SKM-1 treated with dmso at 0.1 percent for 144 hours (cell line): ENCODE measurements around the gene SSH2.
"Not testable (repeated sequence)": the region's sequence is repeated elsewhere in the genome, so short reads cannot be mapped to it uniquely, and the experiment has no call there.

ENCODE experiments used
- DNase-seq: peaks from one replicate; lab custom pipeline; 2025; ENCODE audit not compliant: unreplicated experiment; lab: John Stamatoyannopoulos, UW

The SSH2 gene, protein sequence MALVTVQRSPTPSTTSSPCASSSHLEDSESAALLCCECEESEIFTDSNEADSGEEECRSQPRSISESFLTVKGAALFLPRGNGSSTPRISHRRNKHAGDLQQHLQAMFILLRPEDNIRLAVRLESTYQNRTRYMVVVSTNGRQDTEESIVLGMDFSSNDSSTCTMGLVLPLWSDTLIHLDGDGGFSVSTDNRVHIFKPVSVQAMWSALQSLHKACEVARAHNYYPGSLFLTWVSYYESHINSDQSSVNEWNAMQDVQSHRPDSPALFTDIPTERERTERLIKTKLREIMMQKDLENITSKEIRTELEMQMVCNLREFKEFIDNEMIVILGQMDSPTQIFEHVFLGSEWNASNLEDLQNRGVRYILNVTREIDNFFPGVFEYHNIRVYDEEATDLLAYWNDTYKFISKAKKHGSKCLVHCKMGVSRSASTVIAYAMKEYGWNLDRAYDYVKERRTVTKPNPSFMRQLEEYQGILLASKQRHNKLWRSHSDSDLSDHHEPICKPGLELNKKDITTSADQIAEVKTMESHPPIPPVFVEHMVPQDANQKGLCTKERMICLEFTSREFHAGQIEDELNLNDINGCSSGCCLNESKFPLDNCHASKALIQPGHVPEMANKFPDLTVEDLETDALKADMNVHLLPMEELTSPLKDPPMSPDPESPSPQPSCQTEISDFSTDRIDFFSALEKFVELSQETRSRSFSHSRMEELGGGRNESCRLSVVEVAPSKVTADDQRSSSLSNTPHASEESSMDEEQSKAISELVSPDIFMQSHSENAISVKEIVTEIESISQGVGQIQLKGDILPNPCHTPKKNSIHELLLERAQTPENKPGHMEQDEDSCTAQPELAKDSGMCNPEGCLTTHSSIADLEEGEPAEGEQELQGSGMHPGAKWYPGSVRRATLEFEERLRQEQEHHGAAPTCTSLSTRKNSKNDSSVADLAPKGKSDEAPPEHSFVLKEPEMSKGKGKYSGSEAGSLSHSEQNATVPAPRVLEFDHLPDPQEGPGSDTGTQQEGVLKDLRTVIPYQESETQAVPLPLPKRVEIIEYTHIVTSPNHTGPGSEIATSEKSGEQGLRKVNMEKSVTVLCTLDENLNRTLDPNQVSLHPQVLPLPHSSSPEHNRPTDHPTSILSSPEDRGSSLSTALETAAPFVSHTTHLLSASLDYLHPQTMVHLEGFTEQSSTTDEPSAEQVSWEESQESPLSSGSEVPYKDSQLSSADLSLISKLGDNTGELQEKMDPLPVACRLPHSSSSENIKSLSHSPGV (N-terminal part only)

DNA sequence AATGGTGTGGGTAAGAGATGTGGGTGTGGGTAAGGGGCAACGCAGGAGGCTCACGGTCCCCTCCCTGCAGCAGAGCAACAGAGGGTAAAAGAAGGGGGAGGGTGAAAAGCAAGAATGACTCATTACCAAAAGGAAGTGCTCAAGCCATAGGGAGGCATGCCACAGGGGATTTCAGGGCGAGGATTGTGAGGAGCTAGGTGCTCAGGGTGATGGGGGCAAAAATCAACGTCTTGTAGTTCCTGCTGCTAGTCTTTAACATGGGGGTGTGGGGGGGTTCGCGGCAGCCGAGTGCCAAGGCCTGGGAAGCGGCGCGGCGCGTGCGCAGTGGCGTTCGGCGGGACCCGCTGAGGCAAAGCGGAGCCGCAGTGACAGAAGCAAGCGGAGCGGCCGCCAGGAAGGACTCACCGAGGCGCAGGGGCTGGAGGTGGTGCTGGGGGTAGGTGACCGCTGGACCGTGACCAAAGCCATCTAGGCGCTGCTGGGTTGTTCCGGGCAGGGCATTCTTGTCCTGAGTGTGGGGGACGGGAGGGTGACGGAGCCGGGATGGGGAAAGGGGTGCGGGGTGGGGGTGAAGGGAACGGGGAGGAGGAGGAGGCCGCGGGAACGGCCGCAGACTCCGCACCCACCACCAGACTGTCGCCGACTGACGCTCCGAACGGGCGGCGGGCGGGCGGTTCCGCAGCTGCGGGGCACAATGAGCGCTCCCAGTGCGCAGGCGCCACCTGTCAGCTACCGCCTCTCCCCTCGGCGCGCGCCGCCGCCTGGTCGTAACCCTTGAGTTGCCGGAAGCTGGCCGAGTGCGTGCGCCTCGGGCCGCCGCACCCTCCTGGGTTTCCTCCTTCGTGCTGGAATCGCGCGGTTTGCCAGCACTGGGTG, at the start of gene SSH2:
Gene SSH2 (minus strand): TSS at position 696 of the 876 bp plus-strand sequence. CDS start 228 bp downstream, at position 468.
- DNase-seq = peak; percentile 86

DNA sequence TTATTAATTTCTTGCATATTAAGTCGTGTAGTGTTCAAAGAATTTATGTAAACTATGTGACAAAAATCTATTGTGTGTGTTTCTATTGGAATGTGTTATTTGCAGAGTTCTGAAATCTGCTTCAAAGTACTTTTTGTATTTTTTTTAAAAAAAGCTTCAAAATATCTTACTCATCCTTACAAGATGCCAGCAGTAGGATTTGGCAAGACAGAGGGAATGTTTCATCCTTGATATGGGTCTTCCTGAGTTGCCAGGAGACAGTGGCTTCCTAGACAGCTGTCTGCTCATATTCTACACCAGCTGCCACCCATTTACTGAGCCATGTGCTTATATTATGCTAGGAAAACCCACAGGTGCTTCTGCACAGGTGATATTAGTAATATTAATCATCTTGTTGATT, 47.8 kb upstream of the SSH2 start:
- no peak for DNase-seq

DNA sequence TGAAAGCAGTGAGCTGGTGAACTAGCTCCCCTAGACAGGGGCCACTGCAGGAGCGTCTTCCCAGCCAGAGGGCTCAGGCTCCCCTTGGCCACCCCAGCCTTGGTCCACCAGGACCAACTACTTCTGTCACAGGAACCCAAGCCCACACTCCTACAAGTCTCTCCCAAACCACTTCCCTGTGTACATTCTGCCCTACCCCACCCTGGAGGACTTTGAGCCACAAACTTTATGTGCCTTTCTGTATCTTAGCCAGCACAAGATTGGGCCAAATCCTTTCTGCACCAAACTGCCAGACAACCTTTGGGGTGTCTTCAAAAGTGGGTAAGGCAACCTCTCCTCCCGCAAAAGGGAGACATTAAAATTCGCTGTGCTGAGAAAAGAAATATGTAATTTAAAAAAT, 43.0 kb upstream of the SSH2 start:
- DNase-seq = no peak

DNA sequence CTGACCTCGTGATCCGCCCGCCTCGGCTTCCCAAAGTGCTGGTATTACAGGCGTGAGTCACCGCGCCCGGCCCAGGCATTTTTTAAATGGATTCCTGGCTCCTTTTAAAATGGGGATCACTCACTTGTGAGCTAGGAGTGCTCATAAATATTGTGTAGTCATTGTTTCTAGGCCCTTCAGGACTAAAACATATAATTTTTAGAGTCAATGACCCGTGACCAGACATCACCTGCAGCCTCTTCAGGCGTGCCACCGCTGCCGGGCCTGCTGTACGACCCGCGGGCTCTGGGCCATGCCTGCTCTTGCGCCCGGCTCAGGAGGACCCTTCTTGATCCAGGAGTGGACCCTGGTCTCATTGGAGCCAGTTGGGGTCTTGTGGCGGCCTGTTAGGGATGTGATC, 42.2 kb upstream of the SSH2 start:
- no peak for DNase-seq

DNA sequence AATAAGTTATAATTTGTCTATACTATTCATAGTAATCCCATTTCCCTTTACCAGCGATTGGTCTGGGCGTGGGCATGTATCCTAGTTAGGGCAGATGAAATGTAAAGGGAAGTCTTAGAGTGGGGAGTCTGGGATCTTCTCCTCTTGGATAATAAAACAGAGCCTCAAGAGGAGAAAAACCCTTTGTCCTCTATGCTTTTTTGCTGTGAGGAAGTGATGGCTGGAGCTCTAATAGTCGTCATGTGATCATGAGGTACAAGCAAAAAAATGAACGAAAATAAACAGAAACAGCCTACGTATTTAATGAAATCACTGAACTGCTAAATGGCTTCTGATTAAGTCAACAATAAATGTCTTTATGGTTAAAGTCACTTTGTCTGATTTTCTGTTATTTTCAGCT, 38.2 kb upstream of the SSH2 start:
- DNase-seq = no peak

DNA sequence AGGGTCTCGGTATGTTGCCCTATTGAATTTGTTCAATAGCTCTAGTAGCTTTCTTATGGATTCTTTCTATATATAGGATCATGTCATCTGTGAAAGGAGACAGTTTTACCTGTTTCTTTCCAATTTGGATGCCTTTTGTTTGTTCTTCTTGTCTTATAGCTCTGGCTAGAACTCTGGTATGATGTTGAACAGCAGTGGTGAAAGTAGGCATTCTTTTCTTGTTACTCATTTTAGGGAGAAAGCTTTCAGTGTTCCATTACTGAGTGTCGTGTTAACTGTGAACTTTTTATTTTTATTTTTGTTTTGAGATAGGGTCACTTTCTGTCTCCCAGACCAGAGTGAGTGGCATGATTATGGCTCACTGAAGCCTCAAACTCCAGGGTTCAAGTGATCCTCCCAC, 32.6 kb upstream of the SSH2 start:
- DNase-seq = no peak

DNA sequence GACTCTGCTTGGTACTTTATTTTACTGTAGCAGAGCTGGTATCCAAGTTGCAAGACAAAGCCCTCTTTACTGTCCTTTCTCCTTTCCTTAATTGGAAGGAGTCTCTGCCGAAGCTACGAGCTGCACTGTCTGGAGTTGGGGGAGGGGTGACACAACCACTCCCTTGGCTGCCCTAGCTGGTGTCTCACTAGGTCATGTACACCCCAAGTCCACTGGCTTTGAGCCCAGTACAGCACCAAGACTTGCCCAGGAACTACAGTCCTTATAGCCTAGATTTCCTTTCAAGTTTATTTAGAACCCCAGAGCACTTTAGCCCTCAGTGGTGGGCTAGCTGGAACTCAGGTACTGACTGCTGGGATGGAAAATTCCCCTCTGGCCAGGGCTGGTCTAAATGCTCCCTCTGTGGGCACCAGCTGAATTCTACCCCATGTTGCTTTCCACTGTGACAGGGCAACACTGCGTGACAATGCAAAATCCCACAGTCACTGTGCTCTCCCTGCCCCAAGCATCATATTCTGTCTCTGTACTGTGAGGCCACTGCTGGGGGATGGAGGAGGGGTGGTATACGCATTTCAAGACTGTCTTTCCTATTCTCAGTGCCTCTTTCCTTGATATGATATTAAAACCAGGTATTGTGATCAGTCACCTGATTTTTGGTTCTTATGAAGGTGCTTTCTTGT, 29.8 kb upstream of the SSH2 start:
- DNase-seq = no peak

DNA sequence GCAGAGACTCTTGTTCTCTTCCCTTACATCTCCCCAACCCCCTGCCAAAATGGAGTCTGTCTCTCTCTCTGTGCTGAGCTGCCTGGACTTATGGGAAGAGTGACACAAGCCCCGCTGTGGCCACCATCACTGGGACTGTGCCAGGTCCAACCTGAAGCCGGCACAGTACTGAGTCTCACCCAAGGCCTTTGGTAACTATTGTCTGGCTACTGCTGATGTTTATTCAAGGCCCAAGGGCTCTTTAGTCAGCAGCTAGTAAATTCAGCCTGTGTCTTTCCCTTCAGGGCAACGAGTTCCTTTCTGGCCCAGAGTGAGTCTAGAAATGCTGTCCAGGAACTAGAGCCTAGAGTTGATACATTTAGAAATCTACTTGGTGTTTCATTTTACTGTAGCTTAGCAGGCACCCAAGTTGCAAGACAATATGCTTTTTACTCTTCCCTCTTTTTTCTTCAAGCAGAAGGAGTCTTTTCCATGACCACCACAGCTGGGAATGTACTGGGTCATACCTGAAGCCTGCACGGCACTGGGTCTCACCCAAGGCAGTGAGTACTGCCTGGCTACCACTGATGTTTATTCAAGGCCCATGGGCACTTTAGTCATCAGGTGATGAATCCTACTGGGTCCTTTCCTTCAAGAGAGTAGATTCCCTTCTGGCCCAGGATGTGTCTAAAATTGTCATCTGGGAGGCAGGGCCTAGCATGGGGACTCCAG, 29.1 kb upstream of the SSH2 start:
- no peak for DNase-seq

DNA sequence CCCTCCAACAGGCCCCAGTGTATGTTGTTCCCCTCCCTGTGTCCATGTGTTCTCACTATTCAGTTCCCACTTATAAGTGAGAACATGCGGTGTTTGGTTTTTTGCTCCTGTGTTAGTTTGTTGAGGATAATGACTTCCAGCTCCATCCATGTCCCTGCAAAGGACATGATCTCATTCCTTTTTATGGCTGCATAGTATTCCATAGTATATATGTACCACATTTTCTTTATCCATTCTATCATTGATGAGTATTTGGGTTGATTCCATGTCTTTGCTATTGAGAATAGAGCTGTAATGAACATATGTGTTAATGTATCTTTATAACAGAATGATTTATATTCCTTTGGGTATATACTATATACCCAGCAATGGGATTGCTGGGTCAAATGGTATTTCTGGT, 27.5 kb upstream of the SSH2 start:
- not testable (repeated sequence) for DNase-seq

DNA sequence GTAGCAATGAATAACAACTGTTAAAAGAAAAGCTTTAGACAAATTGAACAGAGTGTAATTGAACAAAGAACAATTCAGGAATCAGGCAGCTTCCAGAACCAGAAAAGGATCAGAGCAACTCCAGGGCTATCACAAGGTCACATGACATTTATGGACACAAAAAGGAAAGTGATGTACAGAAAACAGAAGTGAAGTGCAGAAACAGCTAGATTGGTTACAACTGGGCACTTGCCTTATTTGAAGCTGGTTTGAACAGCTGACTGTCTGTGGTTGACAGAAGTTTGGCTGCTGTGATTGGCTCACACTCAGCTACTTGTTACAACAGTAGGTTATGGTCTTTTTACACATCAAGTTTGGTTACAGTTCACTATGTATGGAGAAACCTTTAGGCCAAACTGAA, 26.2 kb upstream of the SSH2 start:
- DNase-seq = no peak

DNA sequence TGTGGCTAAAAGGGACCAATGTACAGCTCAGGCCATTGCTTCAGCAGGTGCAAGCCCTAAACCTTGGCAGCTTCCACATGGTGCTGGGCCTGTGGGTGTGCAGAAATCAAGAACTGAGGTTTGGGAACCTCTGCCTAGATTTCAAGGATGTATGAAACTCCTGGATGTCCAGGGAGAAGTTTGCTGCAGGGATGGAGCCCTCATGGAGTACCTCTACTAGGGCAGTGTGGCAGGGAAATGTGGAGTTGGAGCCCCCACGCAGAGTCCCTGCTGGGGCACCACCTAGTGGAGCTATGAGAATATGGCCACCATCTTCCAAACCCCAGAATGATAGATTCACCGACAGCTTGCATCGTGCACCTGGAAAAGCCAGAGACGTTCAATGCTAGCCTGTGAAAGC, 24.4 kb upstream of the SSH2 start:
- no peak for DNase-seq

DNA sequence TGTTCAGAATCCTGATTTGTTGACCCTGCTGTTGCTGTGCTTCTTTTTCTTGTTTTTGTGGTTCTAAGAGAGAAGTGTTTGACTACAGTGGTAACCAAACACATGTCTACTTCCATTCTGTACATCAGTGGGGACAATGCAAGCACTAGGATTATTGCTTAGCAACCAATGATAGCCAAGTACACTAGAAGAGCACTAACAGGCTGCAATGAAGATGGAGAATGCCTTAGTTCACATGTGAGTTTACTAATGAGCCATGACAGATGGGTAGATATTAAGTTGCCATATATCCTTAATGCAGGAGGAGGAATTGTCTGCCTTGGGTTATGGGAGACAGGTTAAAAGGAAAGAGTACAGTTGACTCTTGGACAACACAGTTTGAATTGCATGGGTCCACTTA, 19.7 kb upstream of the SSH2 start:
- DNase-seq = peak; percentile 7

DNA sequence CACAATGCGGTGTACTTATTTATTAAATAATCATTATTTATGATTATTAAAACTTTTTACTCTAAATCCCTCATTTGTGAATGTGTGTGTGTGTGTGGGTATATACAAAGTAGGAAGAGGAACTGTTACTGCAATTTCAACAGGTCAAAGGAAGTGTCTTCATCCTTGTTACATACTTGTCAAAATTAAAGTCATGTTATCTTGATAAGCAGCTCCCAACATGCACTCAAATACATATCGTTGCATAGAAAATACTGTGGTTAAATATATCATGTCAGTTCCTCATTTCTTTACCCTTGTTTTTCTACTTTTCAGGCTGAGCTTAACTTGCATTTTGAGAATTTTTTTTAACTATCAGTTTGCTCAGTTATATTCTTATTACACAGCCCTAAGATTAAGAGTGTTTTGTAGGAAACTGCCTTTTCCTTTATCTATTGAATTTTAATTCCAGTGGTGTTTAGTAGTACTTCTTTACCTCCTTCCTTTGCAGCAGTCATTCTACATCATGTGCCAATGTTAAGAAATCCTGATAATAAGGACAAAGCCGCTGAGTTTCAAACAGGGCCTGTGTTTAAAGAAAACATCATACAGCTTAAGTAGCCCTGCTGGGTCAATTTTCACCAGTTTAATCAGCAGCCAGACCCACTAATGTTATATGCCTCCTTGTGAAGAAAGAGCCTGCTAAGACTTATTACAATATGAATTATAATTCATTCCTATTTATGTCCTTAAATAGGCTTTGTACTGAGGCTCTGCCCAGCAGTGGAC, 18.6 kb upstream of the SSH2 start:
- peak; percentile 98 for DNase-seq

DNA sequence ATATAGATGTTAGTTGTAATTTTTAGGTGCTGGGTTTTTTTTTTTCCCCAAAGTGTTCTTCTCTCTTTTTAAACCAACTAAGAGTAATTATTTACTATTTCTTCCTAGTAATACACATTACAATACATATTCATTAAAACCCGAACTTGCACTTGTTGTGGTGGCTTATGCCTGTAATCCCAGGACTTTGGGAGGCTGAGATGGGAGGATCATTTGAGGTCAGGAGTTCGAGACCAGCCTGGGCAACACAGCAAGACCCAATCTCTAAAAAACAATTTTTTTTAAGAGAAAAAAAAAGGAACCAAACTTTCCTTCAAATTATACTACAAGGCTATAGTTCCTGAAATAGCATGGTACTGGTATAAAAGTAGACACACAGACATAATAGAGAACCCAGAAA, 15.3 kb upstream of the SSH2 start:
- no peak for DNase-seq

DNA sequence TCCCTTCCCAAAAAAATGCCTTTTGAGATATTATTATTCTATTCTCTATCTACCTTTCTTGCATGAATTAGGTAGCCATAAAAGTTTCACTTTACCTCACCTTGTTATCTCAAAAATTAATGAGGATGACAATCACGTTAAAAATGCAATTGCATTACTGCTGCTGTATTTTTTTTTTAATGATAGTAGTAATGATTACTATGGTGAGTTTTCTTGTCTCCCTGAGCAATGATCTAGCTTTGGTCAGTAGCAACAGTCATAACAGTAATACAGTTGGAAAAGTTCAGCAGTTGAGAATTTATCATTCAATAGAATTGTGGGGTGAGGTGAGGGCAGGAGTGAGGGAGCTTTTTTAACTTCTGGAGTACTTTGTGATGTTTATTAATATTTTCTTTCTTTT, 11.3 kb upstream of the SSH2 start, which contains the start of gene EFCAB5:
Gene EFCAB5 (plus strand): TSS at position 301 of the 400 bp plus-strand sequence. CDS start 163 bp downstream, outside the sequence.
- no peak for DNase-seq

DNA sequence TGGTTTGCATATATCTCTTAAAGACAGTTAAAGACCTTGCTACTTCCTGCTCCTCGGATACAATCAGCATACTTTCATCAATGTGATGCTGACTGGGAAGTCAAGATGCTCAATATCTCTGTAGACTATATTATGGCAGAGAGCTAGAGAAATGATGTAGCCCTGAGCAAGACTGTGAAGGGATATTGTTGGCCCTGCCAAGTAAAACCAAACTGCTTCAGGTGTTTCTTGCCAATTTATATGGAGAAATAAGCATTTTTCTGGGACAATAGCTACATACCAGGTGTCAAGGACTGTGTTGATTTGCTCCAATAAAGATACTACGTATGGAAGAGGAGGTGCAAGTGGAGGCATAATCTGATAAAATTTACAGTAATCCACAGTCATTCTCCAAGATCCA, 6.7 kb upstream of the SSH2 start:
- DNase-seq = no peak

DNA sequence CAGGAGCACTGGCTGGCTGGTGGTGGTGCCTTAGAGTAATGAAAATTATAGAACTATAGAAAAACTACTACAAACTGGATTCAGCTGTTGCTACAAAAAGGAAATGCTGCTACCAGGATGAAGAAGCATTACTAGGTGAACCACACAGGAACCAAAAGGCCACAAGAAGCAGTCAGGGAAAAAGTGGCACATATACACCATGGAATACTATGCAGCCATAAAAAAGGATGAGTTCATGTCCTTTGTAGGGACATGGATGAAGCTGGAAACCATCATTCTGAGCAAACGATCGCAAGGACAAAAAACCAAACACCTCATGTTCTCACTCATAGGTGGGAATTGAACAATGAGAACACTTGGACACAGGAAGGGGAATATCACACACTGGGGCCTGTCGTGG, 5.9 kb upstream of the SSH2 start:
- not testable (repeated sequence) for DNase-seq

DNA sequence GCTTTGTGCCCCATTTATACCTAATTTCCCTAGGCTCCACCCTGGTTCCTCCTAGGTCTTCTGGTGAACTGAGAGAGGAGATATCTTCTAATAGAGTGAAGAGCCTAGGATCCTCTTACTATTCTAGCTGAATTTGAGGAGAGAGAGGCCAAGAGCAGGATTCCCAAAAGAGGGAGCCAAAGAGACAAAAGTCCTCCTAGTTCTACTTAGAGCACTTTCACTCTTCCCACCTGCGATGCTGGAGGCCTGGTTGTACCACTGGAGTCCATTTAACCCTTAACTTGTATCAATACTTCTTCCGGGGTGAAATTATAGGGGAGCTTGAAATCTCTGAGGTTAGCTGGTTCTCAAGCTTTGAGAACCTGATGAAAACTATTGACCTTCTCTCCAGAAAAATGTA, 3.4 kb upstream of the SSH2 start:
- DNase-seq = no peak
